Esophagus squamous epithelium (tissue), 4 donors: ENCODE data around the gene DENR.

Source experiments
- CTCF ChIP-seq, 6 experiments: fragments of 450-650 bp in 4 of 6; fragments of 200-600 bp in 2 of 6; sonication (generic) in 2 of 6; IDR thresholded peaks; one replicate each; pipeline ENCODE4 v1.5.1; 2016 to 2019; ENCODE audit warnings: antibody characterized with exemption in 6 of 6, mild to moderate bottlenecking in 4 of 6, moderate library complexity in 4 of 6
- POLR2A ChIP-seq, 4 donors: fragments of 450-650 bp; IDR thresholded peaks; one replicate each; pipeline ENCODE4 v1.6.1; 2017; ENCODE audit warnings: antibody characterized with exemption in 4 of 4, mild to moderate bottlenecking in 4 of 4, moderate library complexity in 3 of 4

GRCh38 chr12:122740351-122740750 lies 12.3 kb upstream of the DENR start:
- no peak for TF ChIP-seq CTCF (IDR thresholded peaks at IDR 0.05)
- no peak for TF ChIP-seq POLR2A (IDR thresholded peaks at IDR 0.05)
